NCI-H2107 (cell line): Measurements from ENCODE around the gene HIC2.
"Not testable (repeated sequence)": the region's sequence is repeated elsewhere in the genome, so short reads cannot be mapped to it uniquely, and the experiment has no call there.

Experiments used
- DNase-seq: peaks from one replicate; lab custom pipeline; 2025; lab: John Stamatoyannopoulos, UW

The HIC2 gene

DNA sequence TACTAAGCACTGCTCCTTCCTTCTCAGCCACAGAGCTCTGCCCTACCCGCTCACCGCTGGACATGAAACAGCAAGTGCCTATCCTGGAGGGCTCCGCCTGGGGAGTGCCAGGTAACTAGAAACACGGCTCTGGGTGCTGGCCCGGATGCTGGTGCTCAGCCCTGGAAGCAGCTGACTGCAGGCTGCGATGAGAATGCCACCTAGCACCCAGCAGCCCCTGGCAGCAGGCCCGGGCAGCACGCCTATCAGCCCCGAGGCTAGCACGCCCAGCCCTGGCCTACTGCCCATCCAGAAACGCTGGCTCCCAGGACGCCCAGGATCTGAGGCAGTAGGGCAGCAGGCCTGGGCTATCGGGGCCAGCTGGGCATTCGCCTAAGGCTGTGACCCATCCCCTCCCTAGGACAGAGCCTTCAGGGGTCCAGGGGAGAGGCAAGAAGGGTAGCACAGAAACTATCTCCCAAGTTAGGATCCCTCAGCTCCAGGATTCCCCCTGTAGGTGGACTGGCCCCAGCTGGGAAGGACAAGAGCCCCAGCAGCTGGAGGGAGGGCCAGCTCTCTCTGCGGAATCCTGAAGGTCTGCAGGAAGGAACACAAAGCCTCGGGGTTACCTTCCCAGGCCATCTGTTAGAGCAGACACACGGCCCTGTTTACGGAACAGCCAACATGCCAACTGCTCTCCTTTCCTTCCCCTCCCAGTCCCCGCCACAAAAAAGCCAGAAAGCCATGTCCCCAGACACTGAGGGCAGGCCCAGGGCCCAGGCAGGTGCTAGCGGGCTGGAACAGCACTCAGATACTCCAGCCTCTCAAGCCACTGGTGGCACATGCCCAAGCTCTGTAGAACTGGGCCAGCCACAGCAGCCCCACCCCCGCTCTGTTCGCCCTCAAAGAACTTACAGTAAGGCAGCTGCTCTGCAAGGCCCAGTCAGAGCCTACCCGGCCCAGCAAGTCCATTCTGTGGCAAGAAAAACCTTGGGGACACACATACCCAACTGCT, 76.9 kb downstream of the HIC2 start:
- not testable (repeated sequence) for DNase-seq

- DNase-seq: not testable (repeated sequence)
These were observed 80.8 kb downstream of the HIC2 start for GRCh38 chr22:21497984-21498383.

DNA sequence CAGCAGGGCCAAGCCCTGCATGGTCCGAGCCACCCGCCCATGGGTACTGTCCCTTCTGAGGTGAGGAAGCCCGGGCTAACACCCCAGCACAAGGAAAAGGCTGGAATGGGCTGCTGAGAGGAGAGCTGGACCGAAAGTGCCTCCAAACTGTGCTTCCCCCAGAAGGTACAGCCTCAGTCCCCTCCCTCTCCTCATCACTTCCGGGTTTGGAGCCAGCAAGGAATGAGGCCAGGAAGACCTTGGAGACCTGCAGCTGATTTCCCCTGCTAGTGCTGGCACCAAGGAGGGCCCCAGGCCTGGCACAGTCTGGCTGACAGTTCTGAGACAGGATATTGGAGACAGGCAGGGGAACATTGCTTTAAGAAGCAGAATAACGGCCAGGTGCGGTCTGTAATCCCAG, 81.3 kb downstream of the HIC2 start:
- not testable (repeated sequence) for DNase-seq

DNA sequence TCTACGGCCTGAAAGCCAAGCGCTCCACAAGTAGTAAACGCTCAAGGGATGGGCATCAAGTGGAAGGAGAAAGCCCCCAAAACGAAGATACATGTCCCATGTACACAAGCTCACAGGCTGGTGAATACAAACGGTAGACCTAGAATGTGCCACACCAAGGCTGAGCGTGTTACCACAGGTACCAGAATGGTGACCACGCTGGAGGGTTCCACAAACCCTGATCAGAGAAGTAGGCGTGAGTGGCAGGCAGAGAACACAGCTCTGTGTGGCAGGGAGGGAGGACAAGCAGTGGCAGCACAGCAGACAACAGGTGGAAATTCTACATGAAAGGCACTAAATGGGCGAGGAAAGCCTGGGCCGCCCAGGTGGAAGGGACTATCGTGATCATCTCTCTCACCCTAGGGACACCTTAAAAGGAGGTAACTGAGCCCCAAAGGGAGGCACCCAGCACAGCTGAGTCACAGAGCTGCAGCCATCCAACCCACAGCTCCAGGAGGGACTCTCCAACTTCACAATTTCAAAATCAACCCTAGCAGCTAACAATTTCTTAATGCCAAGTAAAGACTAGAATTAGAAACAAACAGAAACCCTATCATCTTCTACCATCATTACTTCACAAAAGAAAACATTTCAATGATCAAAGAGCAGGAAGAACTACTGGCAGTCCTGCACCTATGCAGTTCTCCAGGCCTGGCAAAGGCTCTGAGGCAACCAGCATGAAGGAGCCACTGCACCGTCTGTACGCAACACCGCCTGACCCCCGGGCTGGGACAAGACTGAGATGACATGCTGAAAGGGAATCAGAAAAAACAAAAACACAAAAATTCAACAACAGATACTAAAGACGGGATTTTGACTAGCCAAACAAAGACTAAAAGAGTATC, 82.7 kb downstream of the HIC2 start:
- not testable (repeated sequence) for DNase-seq
